ENCODE results near the gene ATG9B. TPM values are rescaled to one million over a fixed set of nuclear protein-coding genes. Genes with fewer than 3 reads are reported as not detected.

Gene ATG9B
- total RNA-seq, 2 donors from 2014 or later, result not detected

DNA sequence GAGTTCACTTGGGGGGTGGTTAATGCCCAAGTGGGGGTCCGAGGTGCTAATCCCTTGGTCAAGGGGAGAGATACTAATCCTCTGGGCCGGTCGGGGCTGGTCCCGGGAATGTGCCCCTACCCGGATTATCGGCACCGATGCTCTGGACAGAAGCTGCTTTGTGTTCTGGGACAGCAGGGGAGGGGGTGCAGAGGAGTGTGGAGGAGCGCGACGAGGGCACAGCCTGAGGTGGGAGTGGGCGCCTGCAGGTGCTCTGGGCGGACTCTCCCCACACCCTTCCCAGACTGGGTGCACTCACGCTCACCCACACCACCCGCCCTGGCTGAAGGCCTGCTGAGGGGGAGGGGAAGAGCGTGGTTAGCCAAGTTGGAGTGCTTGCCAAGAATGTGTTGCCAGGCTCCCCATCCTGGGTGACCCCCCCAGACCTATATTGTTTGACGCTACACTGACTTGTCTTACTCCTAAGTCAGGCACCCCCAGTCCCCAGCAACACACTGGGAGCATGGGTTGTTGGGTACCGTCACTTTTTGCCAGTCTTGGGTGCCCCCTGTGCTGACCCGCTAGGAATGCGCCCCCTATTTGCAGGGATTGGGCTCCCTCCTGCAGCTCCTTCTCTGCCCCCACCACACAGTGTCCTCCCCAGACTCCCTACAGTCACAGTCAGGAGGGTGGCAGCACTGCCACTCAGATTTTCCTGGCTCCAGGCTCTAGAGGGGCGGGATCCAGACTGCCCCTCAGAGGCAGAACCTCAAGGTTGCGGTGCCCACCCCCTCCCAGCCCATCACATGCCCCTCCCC lies 36.3 kb upstream of the ATG9B start:
- DNase-seq (ENCODE audit: low spot score), result no peak
- peaks cover 0 to 62% of the 10 kb centered on the region in 2 donors for H3K4me1 ChIP-seq
- peak overlapping the region; percentile 94 to 97 for H3K27ac ChIP-seq
- peak overlapping the region; percentile 67 to 85 for H3K4me3 ChIP-seq
- H3K27me3 ChIP-seq, result no peaks in the 10 kb centered on the region
- H3K36me3 ChIP-seq, result peaks cover 16% of the 10 kb centered on the region
- peak in 1 of 2 donors; percentile 25 for TF ChIP-seq CTCF (IDR thresholded peaks at IDR 0.05)
- no peaks in the 10 kb centered on the region for H3K9me3 ChIP-seq

- peak in 1 of 2 donors; percentile 4 for TF ChIP-seq CTCF (IDR thresholded peaks at IDR 0.05)
- no peaks in the 10 kb centered on the region for H3K27me3 ChIP-seq
- H3K4me3 ChIP-seq, result peak overlapping the region; percentile 67 to 85
- peaks cover 0 to 62% of the 10 kb centered on the region in 2 donors for H3K4me1 ChIP-seq
- H3K36me3 ChIP-seq, result peaks cover 10% of the 10 kb centered on the region
- DNase-seq (ENCODE audit: low spot score), result no peak
- no peaks in the 10 kb centered on the region for H3K9me3 ChIP-seq
- H3K27ac ChIP-seq, result peak overlapping the region; percentile 94 to 97
Measured at GRCh38 chr7:151060113-151060415, 35.8 kb upstream of the ATG9B start.

DNA sequence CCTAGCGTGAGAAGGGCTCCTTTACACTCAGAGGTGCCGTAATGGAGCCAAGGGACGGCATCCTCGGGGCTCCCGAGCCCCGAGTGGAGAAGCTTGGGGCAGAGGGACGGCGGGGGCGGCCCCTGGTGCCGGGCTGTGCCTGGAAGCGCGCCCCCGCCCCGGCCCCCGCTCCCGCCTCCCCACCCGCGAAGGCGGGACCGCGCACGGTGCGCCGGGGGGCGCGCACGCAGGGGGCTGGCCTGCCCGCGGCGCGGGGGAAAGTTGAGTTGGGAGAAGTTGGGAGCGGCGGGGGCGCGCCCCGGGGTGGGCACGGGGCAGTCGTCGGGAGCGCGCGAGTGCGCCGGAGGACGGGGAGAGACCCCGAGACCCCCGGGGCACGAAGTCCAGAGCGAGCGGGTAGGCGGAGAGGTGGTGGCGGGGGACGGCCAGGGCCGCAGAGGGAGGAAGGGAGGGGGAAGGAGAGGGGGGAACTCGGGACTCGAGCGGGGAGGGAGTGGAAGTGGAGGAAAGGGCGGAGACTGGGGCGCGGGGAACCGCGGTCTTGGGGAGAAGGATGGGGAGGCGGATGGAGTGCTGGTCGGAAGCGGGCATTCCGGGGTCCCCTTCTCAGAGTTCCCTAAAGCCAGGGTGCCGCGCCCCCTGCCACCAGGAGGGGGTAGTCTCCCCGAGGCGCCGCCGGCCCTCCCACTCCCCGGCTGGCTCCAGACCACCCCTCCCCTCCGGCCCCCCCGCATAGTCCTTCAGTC lies 35.2 kb upstream of the ATG9B start, which contains the start of gene SLC4A2:
TSS of gene SLC4A2 (plus strand) at position 223 of the 746 bp plus-strand sequence. CDS start 2,399 bp downstream, outside the sequence.
- peak; percentile 77 for DNase-seq (ENCODE audit: low spot score)
- no peaks in the 10 kb centered on the region for H3K27me3 ChIP-seq
- peak within 1 kb of the TSS; percentile 67 to 85 for H3K4me3 ChIP-seq
- H3K4me1 ChIP-seq, result peaks cover 0 to 62% of the 10 kb centered on the region in 2 donors
- H3K36me3 ChIP-seq, result peaks cover 5% of the 10 kb centered on the region
- peak within 1 kb of the TSS; percentile 94 to 97 for H3K27ac ChIP-seq
- peak; percentile 51 to 71 for TF ChIP-seq CTCF (IDR thresholded peaks at IDR 0.05)
- H3K9me3 ChIP-seq, result no peaks in the 10 kb centered on the region

- peak overlapping the region; percentile 94 to 97 for H3K27ac ChIP-seq
- no peaks in the 10 kb centered on the region for H3K27me3 ChIP-seq
- DNase-seq (ENCODE audit: low spot score), result no peak
- no peaks in the 10 kb centered on the region for H3K36me3 ChIP-seq
- H3K4me3 ChIP-seq, result peak overlapping the region; percentile 67 to 85
- TF ChIP-seq CTCF (IDR thresholded peaks at IDR 0.05), result no peak
- H3K9me3 ChIP-seq, result no peaks in the 10 kb centered on the region
- peaks cover 0 to 62% of the 10 kb centered on the region in 2 donors for H3K4me1 ChIP-seq
Measured at GRCh38 chr7:151058781-151059366, 34.6 kb upstream of the ATG9B start.

- Histone ChIP-seq H3K36me3 (no peaks in the 10 kb centered on the region), H3K27me3 (no peaks in the 10 kb centered on the region), H3K27ac (peak overlapping the region; percentile 94 to 97), H3K4me3 (peak overlapping the region; percentile 67 to 85), H3K9me3 (no peaks in the 10 kb centered on the region), H3K4me1 (peaks cover 0 to 55% of the 10 kb centered on the region in 2 donors)
- DNase-seq (ENCODE audit: low spot score), result peak; percentile 100
- TF ChIP-seq CTCF (IDR thresholded peaks at IDR 0.05), result no peak
Measured at GRCh38 chr7:151057989-151058780, 33.9 kb upstream of the ATG9B start.
